ENCODE measurements around the gene STAT3. TPM values are rescaled to one million over a fixed set of nuclear protein-coding genes. Genes with fewer than 3 reads are reported as not detected.
"Not testable (repeated sequence)": the region's sequence is repeated elsewhere in the genome, so short reads cannot be mapped to it uniquely, and the experiment has no call there.

STAT3 gene
- polyA plus RNA-seq, 1 donor, result 65.2 TPM

GRCh38 chr17:42386777-42387657, 1.2 kb downstream of the STAT3 start:
- peak; percentile 62 for DNase-seq

- DNase-seq, result no peak
Measured at GRCh38 chr17:42381898-42382297, 6.3 kb downstream of the STAT3 start.

GRCh38 chr17:42380935-42381334, 7.3 kb downstream of the STAT3 start:
- DNase-seq, result no peak

GRCh38 chr17:42378959-42379594, 9.2 kb downstream of the STAT3 start:
- DNase-seq, result peak; percentile 42

- DNase-seq, result no peak
Measured at GRCh38 chr17:42378359-42378958, 9.8 kb downstream of the STAT3 start.

- DNase-seq, result no peak
Measured at GRCh38 chr17:42373896-42374295, 14.3 kb downstream of the STAT3 start.

GRCh38 chr17:42372142-42372541, 16.1 kb downstream of the STAT3 start:
- DNase-seq, result no peak

GRCh38 chr17:42368797-42369561, 19.3 kb downstream of the STAT3 start:
- DNase-seq, result not testable (repeated sequence)

- DNase-seq, result not testable (repeated sequence)
Measured at GRCh38 chr17:42368310-42368709, 19.9 kb downstream of the STAT3 start.

- DNase-seq, result not testable (repeated sequence)
Measured at GRCh38 chr17:42366176-42367023, 21.8 kb downstream of the STAT3 start.

GRCh38 chr17:42365136-42365535, 23.1 kb downstream of the STAT3 start:
- no peak for DNase-seq

GRCh38 chr17:42363767-42364585, 24.3 kb downstream of the STAT3 start:
- no peak for DNase-seq

- DNase-seq, result no peak
Measured at GRCh38 chr17:42363231-42363630, 25.0 kb downstream of the STAT3 start.

GRCh38 chr17:42362245-42362961, 25.8 kb downstream of the STAT3 start:
- no peak for DNase-seq

- DNase-seq, result no peak
Measured at GRCh38 chr17:42361781-42362186, 26.5 kb downstream of the STAT3 start.

GRCh38 chr17:42360388-42360787, 27.9 kb downstream of the STAT3 start:
- not testable (repeated sequence) for DNase-seq

GRCh38 chr17:42359133-42359532, 29.1 kb downstream of the STAT3 start:
- DNase-seq, result no peak

- no peak for DNase-seq
Measured at GRCh38 chr17:42358434-42358833, 29.8 kb downstream of the STAT3 start.

GRCh38 chr17:42354956-42355843, 33.0 kb downstream of the STAT3 start:
- no peak for DNase-seq

Measured in left kidney (tissue), 2 donors.